HepG2 (cell line): ENCODE data around the gene SOCS7. TPM values are rescaled to one million over a fixed set of nuclear protein-coding genes. Genes with fewer than 3 reads are reported as not detected.

Source experiments
- FLYWCH1 ChIP-seq: sonication (generic); formaldehyde crosslinking; IDR thresholded peaks from 2 replicates; pipeline ENCODE4 v1.8.1; 2023; ENCODE audit warnings: mild to moderate bottlenecking, missing genetic modification reagents
- HDAC2 ChIP-seq: sonication (generic); formaldehyde crosslinking; IDR thresholded peaks from 2 replicates; pipeline ENCODE4 v1.4.0; 2020; ENCODE audit warnings: missing genetic modification reagents
- MIER2 ChIP-seq: IDR thresholded peaks from 2 replicates; pipeline ENCODE4 v1.6.1; 2016; ENCODE audit warnings: missing biosample characterization, missing genetic modification reagents
- NR2C2 ChIP-seq: sonication (generic); formaldehyde crosslinking; IDR thresholded peaks from 2 replicates; pipeline ENCODE4 v1.4.0; 2020; ENCODE audit warnings: missing genetic modification reagents, mild to moderate bottlenecking, moderate library complexity, borderline replicate concordance
- NR2F2 ChIP-seq: IDR thresholded peaks from 2 replicates; pipeline ENCODE4 v1.6.1; 2012; ENCODE audit warnings: low read depth, inconsistent platforms, borderline replicate concordance
- TRAFD1 ChIP-seq: sonication (generic); formaldehyde crosslinking; IDR thresholded peaks from 2 replicates; pipeline ENCODE4 v1.5.1; 2020; ENCODE audit warnings: missing genetic modification reagents, mild to moderate bottlenecking, borderline replicate concordance
- ZBTB40 ChIP-seq, 2 experiments: fragments of 450-650 bp in 1 of 2; sonication (generic) in 1 of 2; formaldehyde crosslinking in 1 of 2; IDR thresholded peaks; 2 replicates each; pipeline versions ENCODE4 v1.6.1 to v1.8.0; 2016 to 2022; ENCODE audit warnings: antibody characterized with exemption in 1 of 2, mild to moderate bottlenecking in 1 of 2, missing genetic modification reagents in 1 of 2
- ZBTB46 ChIP-seq: sonication (generic); formaldehyde crosslinking; IDR thresholded peaks from 2 replicates; pipeline ENCODE4 v1.4.0; 2020; ENCODE audit warnings: mild to moderate bottlenecking, missing genetic modification reagents, borderline replicate concordance
- ZNF512B ChIP-seq: sonication (generic); formaldehyde crosslinking; IDR thresholded peaks from 2 replicates; pipeline ENCODE4 v1.5.1; 2020; ENCODE audit warnings: missing genetic modification reagents, mild to moderate bottlenecking, borderline replicate concordance
- polyA plus RNA-seq, 8 experiments: library from polyadenylated mRNA; depleted of rRNA in 3 of 8; stranded (reverse) in 7 of 8; unstranded in 1 of 8; fragments of >200 nt; fragmentation: Illumina TruSeq in 4 of 8; extraction: Trizol in 4 of 8; gene quantifications; 2 replicates each; pipeline versions ENCODE4 v1.2.1 to v1.2.3, GENCODE V29; 2011 to 2016; ENCODE audit warnings: low read depth in 4 of 8, missing spikeins in 1 of 8, mixed read lengths in 1 of 8; ENCODE audit not compliant: insufficient read depth in 1 of 8
- total RNA-seq, 5 experiments: library from RNA; depleted of rRNA; stranded (reverse); fragments of >200 nt; fragmentation: Illumina TruSeq; extraction: Trizol; gene quantifications; 2 replicates each; pipeline ENCODE4 v1.2.3, GENCODE V29; 2016; ENCODE audit warnings: low read depth in 1 of 5

The SOCS7 gene
- total and polyA plus RNA-seq, 2 of the 13 experiments (the other 11 are each of a cell fraction or from before 2014, with no cell fraction given) = 19.2 to 24.2 TPM

- TF ChIP-seq ZNF512B (CRISPR knock-in tag) = 0 out of 2 replicates have a peak, but pooled peaks have one; percentile 56
- TF ChIP-seq FLYWCH1 (CRISPR knock-in tag) = no peak
- TF ChIP-seq HDAC2 (CRISPR knock-in tag) = no peak
- no peak for TF ChIP-seq ZBTB40 (IDR thresholded peaks at IDR 0.05)
- TF ChIP-seq ZBTB40 (CRISPR knock-in tag; IDR thresholded peaks at IDR 0.05) = 0 out of 2 replicates have a peak, but pooled peaks have one; percentile 20
- TF ChIP-seq MIER2 (CRISPR knock-in tag) = no peak
- no peak for TF ChIP-seq NR2C2 (CRISPR knock-in tag)
- TF ChIP-seq TRAFD1 (CRISPR knock-in tag) = no peak
- no peak for TF ChIP-seq ZBTB46 (CRISPR knock-in tag)
- TF ChIP-seq NR2F2 = no peak
Measured at GRCh38 chr17:38352245-38353085, 821 bp downstream of the SOCS7 start (continued).
